T-helper 17 cell (primary cell): ENCODE results near the gene DHX40. TPM values are rescaled to one million over a fixed set of nuclear protein-coding genes. Genes with fewer than 3 reads are reported as not detected.
"Not testable (repeated sequence)": the region's sequence is repeated elsewhere in the genome, so short reads cannot be mapped to it uniquely, and the experiment has no call there.

Experiments used
- ATAC-seq: fragments of 150-1000 bp; cut with Tn5 transposase; 2 replicates; pipeline ENCODE4 v1.10.0; 2021; ENCODE audit warnings: mild to moderate bottlenecking, moderate library complexity
- DNase-seq, 3 donors: peaks; one replicate each; pipeline versions ENCODE4 v3.0.0 to v3.0.0-alpha.2; 2020 to 2021
- H3K9me3 ChIP-seq: one replicate; pipeline ENCODE4 v1.7.0; 2013; ENCODE audit warnings: low read length, mild to moderate bottlenecking; ENCODE audit not compliant: control insufficient read depth, poor library complexity, severe bottlenecking
- H3K27ac Mint-ChIP-seq: one replicate; pipeline ENCODE4 v1.8.0; 2022; ENCODE audit warnings: mild to moderate bottlenecking, moderate library complexity, mixed read lengths
- H3K27me3 Mint-ChIP-seq: one replicate; pipeline ENCODE4 v1.8.0; 2022; ENCODE audit warnings: mixed read lengths
- H3K36me3 Mint-ChIP-seq: one replicate; pipeline ENCODE4 v1.8.0; 2022; ENCODE audit warnings: low read depth, mixed read lengths
- H3K4me1 Mint-ChIP-seq: one replicate; pipeline ENCODE4 v1.8.0; 2022; ENCODE audit warnings: mild to moderate bottlenecking, mixed read lengths
- H3K4me3 Mint-ChIP-seq: one replicate; pipeline ENCODE4 v1.8.0; 2022; ENCODE audit warnings: mild to moderate bottlenecking, moderate library complexity, mixed read lengths
- total RNA-seq, 4 donors: library from RNA in 2 of 4; stranded (reverse) in 2 of 4; gene quantifications; one replicate each; pipeline ENCODE4 v1.2.3 and lab custom pipeline; 2022 to 2026

Gene DHX40
- total RNA-seq, 2 donors from 2014 or later, result 40.6 to 47.3 TPM

DNA sequence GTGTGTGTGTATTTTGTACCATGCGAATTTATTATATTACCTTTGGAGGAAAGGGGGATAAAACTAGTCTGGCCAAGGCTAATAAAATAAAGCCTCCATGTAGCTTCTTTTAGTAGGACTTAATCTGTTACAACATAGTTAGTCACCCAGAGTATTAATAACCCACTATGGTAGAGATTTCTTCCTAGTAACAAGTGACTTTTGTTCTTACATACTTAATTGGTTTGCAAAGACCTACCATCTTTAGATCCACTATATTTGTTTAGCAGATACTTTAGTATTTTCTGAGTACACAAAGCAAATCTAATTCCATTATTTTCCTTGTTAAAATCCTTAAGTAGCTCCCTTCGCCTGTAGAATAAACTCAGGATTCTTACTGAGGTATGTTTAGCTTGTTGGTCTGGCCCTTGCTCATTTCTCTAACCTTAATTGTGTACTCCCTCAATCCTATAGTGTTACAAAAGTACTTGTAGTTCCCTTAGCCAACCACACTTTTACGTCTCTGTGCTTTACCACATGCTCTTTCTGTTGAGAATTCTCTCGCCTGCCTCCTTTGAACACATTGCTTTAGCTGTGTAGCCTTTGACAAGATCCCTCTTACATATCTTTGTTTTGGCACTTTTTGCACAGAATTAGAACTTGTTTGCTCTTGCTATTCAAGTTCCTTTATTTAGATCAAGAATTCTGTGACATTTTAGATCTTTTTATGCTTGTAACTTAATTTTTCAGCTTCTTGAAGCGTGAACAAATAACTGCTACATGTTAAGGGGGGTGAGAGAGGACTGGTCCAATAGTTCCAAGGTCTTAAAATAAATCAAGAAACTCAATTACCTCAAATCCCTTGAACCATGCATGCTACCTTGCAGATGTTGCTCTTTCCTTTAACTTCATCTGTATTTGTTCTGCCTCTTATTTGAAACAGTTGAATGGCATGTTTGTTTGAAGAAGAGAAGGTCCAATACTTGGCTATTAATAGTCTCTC lies 78.0 kb downstream of the DHX40 start:
- Mint-ChIP-seq H3K27me3 (no peaks in the 10 kb centered on the region), H3K27ac (peak overlapping the region; percentile 84), H3K36me3 (peaks cover 4% of the 10 kb centered on the region), H3K4me1 (peaks cover 34% of the 10 kb centered on the region), H3K4me3 (no peak overlapping the region)
- ATAC-seq (no peak), DNase-seq (no peak)
- H3K9me3 ChIP-seq, result no peaks in the 10 kb centered on the region

DNA sequence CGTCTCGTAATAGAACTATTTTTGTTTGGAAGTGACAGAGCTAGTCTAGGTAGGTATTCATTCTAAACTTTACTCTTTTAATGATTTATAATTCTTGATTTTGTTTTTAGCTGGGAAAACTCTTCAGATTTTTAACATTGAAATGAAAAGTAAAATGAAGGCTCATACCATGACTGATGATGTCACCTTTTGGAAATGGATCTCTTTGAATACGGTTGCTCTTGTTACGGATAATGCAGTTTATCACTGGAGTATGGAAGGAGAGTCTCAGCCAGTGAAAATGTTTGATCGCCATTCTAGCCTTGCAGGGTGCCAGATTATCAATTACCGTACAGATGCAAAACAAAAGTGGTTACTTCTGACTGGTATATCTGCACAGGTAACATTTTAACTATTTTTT lies 81.9 kb downstream of the DHX40 start:
- H3K27ac Mint-ChIP-seq, result peak overlapping the region; percentile 91
- peaks cover 27% of the 10 kb centered on the region for H3K4me1 Mint-ChIP-seq
- no peak for ATAC-seq
- no peaks in the 10 kb centered on the region for H3K9me3 ChIP-seq
- DNase-seq, result no peak
- peaks cover 4% of the 10 kb centered on the region for H3K36me3 Mint-ChIP-seq
- H3K4me3 Mint-ChIP-seq, result no peak overlapping the region
- no peaks in the 10 kb centered on the region for H3K27me3 Mint-ChIP-seq

DNA sequence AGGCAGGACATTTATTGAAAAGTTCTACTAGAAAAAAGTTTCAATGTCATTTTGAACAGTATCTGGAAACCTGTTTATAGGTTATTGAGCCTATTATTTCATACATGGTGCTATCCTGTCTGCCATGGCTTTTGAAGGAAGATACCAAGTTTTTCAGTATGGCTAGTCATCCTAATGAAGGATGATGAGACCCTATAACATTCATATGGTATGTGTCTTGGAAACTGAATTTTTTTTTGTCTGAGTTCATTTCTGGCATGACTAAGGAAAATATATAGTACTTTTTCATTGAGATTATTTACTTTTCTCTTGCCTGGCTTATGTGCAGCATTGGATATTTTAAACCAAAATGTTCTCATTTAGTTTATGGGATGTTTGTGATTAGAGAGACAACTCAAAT lies 84.5 kb downstream of the DHX40 start:
- Mint-ChIP-seq H3K27me3 (no peaks in the 10 kb centered on the region), H3K4me1 (peaks cover 18% of the 10 kb centered on the region), H3K4me3 (no peak overlapping the region), H3K36me3 (peaks cover 4% of the 10 kb centered on the region), H3K27ac (no peak overlapping the region)
- no peaks in the 10 kb centered on the region for H3K9me3 ChIP-seq
- DNase-seq, result no peak
- ATAC-seq, result no peak

DNA sequence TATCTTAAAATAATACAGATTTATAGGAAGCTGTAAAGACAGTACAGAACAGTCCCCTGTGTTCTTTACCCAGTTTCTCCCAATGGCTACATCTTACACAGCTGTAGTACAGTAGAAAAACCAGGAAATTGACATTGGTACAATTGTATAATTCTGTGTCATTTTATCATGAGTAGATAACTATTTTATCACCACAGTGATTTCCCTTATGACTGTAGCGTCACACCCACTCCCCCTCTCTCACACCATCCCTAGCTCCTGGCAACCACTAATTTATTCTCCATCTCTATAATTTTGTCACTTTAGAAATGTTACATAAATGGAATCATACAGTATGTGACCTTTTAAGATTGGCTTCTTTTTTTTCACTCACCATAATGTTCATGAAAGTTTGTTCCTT lies 85.2 kb downstream of the DHX40 start:
- no peaks in the 10 kb centered on the region for H3K27me3 Mint-ChIP-seq
- H3K4me1 Mint-ChIP-seq, result peaks cover 16% of the 10 kb centered on the region
- no peak for DNase-seq
- no peak for ATAC-seq
- peaks cover 2% of the 10 kb centered on the region for H3K36me3 Mint-ChIP-seq
- H3K27ac Mint-ChIP-seq, result no peak overlapping the region
- H3K4me3 Mint-ChIP-seq, result no peak overlapping the region
- H3K9me3 ChIP-seq, result no peaks in the 10 kb centered on the region

DNA sequence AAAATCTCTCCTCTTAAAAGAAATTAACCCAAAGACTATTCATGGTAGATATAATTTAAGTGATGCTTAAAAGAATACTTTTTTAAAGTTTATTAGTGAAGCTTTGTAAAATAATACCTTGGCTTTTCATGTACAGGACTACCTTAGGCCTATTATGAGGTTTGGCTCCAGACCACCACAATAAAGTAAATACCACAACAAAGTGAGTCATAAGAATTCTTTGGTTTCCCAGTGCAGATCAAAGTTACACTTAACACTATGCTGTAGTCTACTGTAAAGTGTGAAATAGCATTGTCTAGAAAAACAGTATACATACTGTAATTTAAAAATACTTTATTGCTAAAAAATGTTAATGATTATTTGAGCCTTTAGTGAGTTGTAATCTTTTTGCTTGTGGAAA lies 85.9 kb downstream of the DHX40 start:
- Mint-ChIP-seq H3K27ac (no peak overlapping the region), H3K36me3 (peaks cover 2% of the 10 kb centered on the region), H3K27me3 (no peaks in the 10 kb centered on the region), H3K4me1 (peaks cover 16% of the 10 kb centered on the region), H3K4me3 (no peak overlapping the region)
- peak; percentile 87 for ATAC-seq
- no peaks in the 10 kb centered on the region for H3K9me3 ChIP-seq
- DNase-seq, result no peak

DNA sequence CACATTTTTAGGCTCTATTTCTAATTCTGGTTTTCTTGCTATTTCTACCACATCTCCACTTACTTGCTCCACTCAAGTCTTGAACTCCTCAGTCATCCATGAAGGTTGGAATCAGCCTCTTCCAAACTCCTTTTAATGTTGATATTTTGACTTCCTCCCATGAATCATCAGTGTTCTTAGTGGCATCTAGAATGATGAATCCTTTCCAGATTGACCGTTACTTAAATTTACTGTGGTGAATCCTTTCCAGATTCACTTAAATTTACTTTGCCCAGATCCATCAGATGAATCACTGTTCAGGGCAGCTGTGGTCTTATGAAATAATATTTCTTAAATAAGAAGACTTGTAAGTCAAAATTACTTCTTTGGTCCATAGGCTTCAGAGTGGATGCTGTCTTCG lies 86.7 kb downstream of the DHX40 start:
- no peaks in the 10 kb centered on the region for H3K36me3 Mint-ChIP-seq
- H3K4me1 Mint-ChIP-seq, result peaks cover 11% of the 10 kb centered on the region
- H3K27ac Mint-ChIP-seq, result peak overlapping the region; percentile 56
- H3K9me3 ChIP-seq, result no peaks in the 10 kb centered on the region
- no peak overlapping the region for H3K4me3 Mint-ChIP-seq
- no peak for DNase-seq
- no peak for ATAC-seq
- H3K27me3 Mint-ChIP-seq, result no peaks in the 10 kb centered on the region

DNA sequence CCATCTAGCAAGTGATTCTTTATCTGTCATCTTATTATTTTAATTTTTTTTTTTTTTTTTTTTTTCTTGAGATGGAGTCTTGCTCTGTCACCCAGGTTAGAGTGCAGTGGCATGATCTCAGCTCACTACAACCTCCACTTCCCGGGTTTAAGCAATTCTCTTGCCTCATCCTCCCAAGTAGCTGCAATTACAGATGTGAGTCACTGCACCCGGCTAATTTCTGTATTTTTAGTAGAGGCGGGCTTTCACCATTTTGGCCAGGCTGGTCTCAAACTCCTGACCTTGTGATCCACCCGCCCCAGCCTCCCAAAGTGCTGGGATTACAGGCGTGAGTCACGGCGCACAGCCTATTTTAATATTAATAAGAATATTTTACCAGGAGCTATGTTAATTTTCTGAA lies 91.2 kb downstream of the DHX40 start:
- not testable (repeated sequence) for H3K9me3 ChIP-seq, H3K36me3 Mint-ChIP-seq, H3K4me3 Mint-ChIP-seq, H3K27ac Mint-ChIP-seq, H3K27me3 Mint-ChIP-seq, H3K4me1 Mint-ChIP-seq, DNase-seq, ATAC-seq

Other genes with a start within 250 kb of the DHX40 start
- gene YPEL2, start 234.0 kb upstream of the DHX40 start, total RNA-seq, result 10 to 100 TPM; 23.6 to 44.0 TPM
- 10 to 100 TPM; 87.7 to 89.3 TPM for gene CLTC, start 54.3 kb downstream of the DHX40 start, total RNA-seq
- gene PTRH2, start 141.8 kb downstream of the DHX40 start, total RNA-seq, result 1 to 10 TPM; 6.9 to 9.0 TPM
- 100 to 1,000 TPM; 132 to 159 TPM for gene VMP1, start 142.0 kb downstream of the DHX40 start, total RNA-seq